GM23338 (cell line): ENCODE measurements around the gene CNTN5.

Experiments used
- CTCF ChIP-seq, 2 experiments: fragments of 200-600 bp in 1 of 2; sonication (generic) in 1 of 2; conservative IDR thresholded peaks; 2 replicates each; pipeline versions ENCODE4 v1.5.1 to v1.6.1; 2016 to 2017; ENCODE audit warnings: antibody characterized with exemption in 2 of 2, low read depth in 2 of 2, mild to moderate bottlenecking in 2 of 2, moderate library complexity in 1 of 2
- EZH2 ChIP-seq: fragments of 200-600 bp; sonication (generic); IDR thresholded peaks from one replicate; pipeline ENCODE4 v1.8.0; 2017; ENCODE audit warnings: antibody characterized with exemption, mild to moderate bottlenecking, low read depth; ENCODE audit not compliant: unreplicated experiment
- POLR2AphosphoS5 ChIP-seq: IDR thresholded peaks from 2 replicates; pipeline ENCODE4 v1.6.1; 2016; ENCODE audit warnings: antibody characterized with exemption, low read depth
- REST ChIP-seq: IDR thresholded peaks from one replicate; pipeline ENCODE4 v1.6.1; 2018; ENCODE audit warnings: antibody characterized with exemption; ENCODE audit not compliant: unreplicated experiment

GRCh38 chr11:100367892-100368291 lies 1347.1 kb downstream of the CNTN5 start:
- no peak for TF ChIP-seq EZH2
- TF ChIP-seq REST, result no peak
- no peak for TF ChIP-seq CTCF (conservative IDR thresholded peaks at IDR 0.05; ENCODE audit: low read depth in 2 of 2)
- TF ChIP-seq POLR2AphosphoS5, result no peak
